Measurements from ENCODE around the gene MTPN. TPM values are rescaled to one million over a fixed set of nuclear protein-coding genes. Genes with fewer than 3 reads are reported as not detected.

MTPN gene
- total RNA-seq, 4 donors from 2014 or later: 116 to 128 (median 125) TPM

DNA sequence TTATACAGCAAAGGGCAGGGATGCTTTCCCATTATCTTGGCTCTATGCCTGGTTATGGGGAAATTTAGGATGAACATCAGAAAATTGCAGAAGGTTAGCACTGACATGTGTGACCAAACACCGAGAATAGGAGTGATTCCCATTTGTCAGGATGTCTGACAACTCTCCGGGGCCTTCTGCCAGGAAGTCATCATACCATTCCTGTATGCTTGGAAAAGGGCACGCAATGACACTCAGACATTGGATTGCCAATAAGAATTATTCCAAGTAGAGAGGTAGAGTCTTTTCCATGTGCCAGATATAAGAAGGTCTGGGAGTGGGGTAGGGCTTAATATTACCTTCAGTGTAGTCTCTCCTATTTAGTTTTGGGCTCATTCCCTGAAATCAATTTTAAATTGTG is 82.3 kb downstream of the MTPN start:
- Histone ChIP-seq H3K9me3 (no peaks in the 10 kb centered on the region), H3K4me1 (no peaks in the 10 kb centered on the region), H3K36me3 (no peaks in the 10 kb centered on the region), H3K27ac (no peak overlapping the region), H3K4me3 (replicated peaks in 1 of 3) (no peak overlapping the region), H3K27me3 (no peaks in the 10 kb centered on the region)
- no peak for DNase-seq
- TF ChIP-seq, protein P1, sequence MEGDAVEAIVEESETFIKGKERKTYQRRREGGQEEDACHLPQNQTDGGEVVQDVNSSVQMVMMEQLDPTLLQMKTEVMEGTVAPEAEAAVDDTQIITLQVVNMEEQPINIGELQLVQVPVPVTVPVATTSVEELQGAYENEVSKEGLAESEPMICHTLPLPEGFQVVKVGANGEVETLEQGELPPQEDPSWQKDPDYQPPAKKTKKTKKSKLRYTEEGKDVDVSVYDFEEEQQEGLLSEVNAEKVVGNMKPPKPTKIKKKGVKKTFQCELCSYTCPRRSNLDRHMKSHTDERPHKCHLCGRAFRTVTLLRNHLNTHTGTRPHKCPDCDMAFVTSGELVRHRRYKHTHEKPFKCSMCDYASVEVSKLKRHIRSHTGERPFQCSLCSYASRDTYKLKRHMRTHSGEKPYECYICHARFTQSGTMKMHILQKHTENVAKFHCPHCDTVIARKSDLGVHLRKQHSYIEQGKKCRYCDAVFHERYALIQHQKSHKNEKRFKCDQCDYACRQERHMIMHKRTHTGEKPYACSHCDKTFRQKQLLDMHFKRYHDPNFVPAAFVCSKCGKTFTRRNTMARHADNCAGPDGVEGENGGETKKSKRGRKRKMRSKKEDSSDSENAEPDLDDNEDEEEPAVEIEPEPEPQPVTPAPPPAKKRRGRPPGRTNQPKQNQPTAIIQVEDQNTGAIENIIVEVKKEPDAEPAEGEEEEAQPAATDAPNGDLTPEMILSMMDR (IDR thresholded peaks at IDR 0.05): no peak
- no peak for TF ChIP-seq POLR2A (IDR thresholded peaks at IDR 0.05)
- intact Hi-C loops (cut with DNase I): no loop called here
- 78 to 90% methylated on average over 3 of the region's 3 CpGs for WGBS, 2 donors

DNA sequence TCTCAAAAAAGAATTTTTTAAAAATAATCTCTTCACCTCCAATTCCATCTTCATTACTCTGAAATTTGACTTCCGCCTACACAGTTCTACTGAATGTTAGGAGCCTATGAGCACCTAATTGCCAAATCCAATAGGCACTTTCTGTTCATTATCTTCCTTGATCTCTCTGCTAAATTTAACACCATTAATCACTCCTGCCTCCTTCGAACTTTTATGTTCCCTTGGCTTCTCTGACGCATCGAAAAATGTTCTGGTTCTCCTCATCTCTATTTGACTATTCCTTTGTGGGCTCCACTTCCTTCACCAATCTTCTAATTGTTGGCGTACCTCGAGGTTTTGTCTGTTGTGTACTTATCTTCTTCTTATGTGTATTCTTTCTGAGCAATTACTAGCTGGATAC is 87.3 kb downstream of the MTPN start:
- WGBS, 2 donors: 87 to 91% methylated on average over 6 of the region's 6 CpGs
- no peaks in the 10 kb centered on the region for H3K9me3 ChIP-seq
- no peaks in the 10 kb centered on the region for H3K4me1 ChIP-seq
- TF ChIP-seq, protein P1 (IDR thresholded peaks at IDR 0.05): no peak
- TF ChIP-seq POLR2A (IDR thresholded peaks at IDR 0.05): no peak
- no peak for DNase-seq
- no peak overlapping the region for H3K4me3 ChIP-seq (replicated peaks in 1 of 3)
- no peaks in the 10 kb centered on the region for H3K27me3 ChIP-seq
- H3K36me3 ChIP-seq: no peaks in the 10 kb centered on the region
- intact Hi-C loops (cut with DNase I): no loop called here
- H3K27ac ChIP-seq: no peak overlapping the region

DNA sequence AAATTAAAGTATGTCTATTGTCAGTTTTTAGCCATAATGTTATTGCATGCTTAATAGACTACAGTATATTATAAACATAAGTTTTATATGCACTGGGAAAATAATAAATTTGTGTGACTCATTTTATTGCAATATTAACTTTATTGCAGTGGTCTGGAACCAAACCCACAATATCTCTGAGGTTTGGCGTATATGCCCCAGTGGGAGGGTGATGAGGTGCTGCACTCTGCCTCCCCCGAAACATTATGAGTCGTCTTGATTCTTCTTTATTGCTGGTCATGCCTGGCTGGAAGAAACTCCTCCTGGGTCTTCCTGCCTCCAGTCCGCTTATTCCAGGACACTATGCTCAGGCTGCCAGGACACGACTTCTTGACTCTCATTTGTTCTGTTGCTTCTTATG is 88.4 kb downstream of the MTPN start:
- TF ChIP-seq, protein P1 (IDR thresholded peaks at IDR 0.05): no peak
- TF ChIP-seq POLR2A (IDR thresholded peaks at IDR 0.05): no peak
- Histone ChIP-seq H3K4me3 (replicated peaks in 1 of 3) (no peak overlapping the region), H3K27ac (no peak overlapping the region), H3K36me3 (no peaks in the 10 kb centered on the region), H3K4me1 (peaks cover 0 to 4% of the 10 kb centered on the region in 2 donors), H3K9me3 (no peaks in the 10 kb centered on the region), H3K27me3 (no peaks in the 10 kb centered on the region)
- no peak for DNase-seq
- intact Hi-C loops (cut with DNase I): no loop called here
- WGBS, 2 donors: 90 to 92% methylated on average over 5 of the region's 5 CpGs

DNA sequence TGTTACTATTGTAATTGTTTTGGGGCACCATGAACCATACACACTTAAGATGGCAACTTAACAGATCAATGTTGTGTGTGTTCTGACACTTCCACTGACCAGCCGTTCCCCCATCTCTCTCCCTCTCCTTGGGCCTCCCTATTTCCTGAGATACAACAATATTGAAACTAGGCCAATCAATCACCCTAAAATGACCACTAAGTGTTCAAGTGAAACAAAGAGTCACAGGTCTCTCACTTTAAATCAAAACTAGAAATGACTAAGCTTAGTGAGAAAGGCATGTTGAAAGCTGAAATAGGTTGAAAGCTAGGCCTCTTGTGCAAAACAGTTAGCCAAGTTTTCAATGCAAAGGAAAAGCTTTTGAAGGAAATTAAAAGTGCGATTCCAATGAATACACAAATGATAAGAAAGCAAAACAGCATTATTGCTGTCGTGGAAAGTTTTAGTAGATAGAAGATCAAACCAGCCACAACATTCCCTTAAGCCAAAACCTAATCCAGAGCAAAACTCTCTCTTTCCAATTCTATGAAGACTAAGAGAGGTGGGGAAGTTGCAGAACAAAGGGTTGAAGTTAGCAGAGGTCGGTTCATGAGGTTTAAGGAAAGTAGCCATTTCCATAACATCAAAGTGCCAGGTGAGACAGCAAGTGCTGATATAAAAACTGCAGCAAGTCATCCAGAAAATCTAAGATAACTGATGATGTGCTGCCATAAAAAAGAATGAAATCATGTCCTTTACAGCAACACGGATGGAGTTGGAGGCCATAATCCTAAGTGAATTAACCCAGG is 90.6 kb downstream of the MTPN start:
- WGBS, 2 donors: 81 to 86% methylated on average over 5 of the region's 5 CpGs
- TF ChIP-seq, protein P1 (IDR thresholded peaks at IDR 0.05): no peak
- TF ChIP-seq POLR2A (IDR thresholded peaks at IDR 0.05): no peak
- DNase-seq: no peak
- no peak overlapping the region for H3K4me3 ChIP-seq (replicated peaks in 1 of 3)
- intact Hi-C loops (cut with DNase I): no loop called here
- H3K9me3 ChIP-seq: no peaks in the 10 kb centered on the region
- no peak overlapping the region for H3K27ac ChIP-seq
- no peaks in the 10 kb centered on the region for H3K36me3 ChIP-seq
- no peaks in the 10 kb centered on the region for H3K27me3 ChIP-seq
- peaks cover 0 to 4% of the 10 kb centered on the region in 2 donors for H3K4me1 ChIP-seq

DNA sequence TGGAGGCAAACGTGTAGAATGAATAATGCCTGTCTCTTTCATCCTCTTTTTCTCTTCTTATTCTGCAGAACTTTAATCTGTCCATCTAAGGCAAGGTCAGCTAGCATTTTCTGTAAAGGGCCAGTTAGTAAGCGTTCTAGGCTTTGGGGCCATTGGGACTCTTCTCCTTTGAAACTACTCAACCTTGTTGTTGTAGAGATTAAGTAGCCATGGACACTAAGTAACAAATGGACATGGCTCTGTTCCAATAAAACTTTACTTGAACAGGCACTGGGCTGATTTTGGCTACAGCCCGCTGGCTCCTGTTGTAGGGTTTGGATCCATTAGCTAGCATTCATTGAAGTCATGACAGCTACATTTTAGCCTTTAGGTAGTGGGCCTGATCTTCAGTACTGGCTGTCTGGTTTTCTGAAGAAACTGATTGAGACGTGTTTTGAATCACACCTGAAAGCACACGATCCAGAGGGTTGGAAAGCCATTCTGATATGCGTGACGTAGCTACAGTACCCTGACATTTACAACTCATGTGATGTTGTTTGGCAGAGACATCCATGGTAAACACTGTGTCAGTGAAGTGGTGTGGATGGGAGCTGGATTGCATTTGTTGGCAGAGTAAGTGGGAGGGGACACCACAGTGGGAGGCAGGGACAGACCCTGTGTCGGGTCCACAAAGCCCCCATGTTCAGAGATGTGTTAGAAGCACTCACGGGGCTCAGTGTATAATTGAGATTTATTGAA is 92.5 kb downstream of the MTPN start:
- Histone ChIP-seq H3K27me3 (no peaks in the 10 kb centered on the region), H3K4me3 (replicated peaks in 1 of 3) (no peak overlapping the region), H3K27ac (no peak overlapping the region), H3K4me1 (peaks cover 0 to 4% of the 10 kb centered on the region in 2 donors), H3K36me3 (no peaks in the 10 kb centered on the region), H3K9me3 (no peaks in the 10 kb centered on the region)
- intact Hi-C loops (cut with DNase I): no loop called here
- WGBS, 2 donors: 70 to 77% methylated on average over 9 of the region's 9 CpGs
- DNase-seq: peak; percentile 11 to 24
- TF ChIP-seq POLR2A (IDR thresholded peaks at IDR 0.05): no peak
- TF ChIP-seq, protein P1 (IDR thresholded peaks at IDR 0.05): no peak
